HPDE6-E6E7 (cell line): Measurements from ENCODE around the gene MCU.
A peak's percentile ranks its signal among the peaks of the same experiment; 100 is the strongest.
"Not testable (repeated sequence)": the region's sequence is repeated elsewhere in the genome, so short reads cannot be mapped to it uniquely, and the experiment has no call there.

Source experiments
- DNase-seq: peaks from one replicate; pipeline ENCODE4 v3.0.0; 2011; ENCODE audit warnings: missing footprints; ENCODE audit errors: extremely low spot score

MCU gene

GRCh38 chr10:72761498-72761897 lies 69.6 kb downstream of the MCU start:
- DNase-seq = no peak

- DNase-seq = no peak
Observed at GRCh38 chr10:72762042-72762441, 70.1 kb downstream of the MCU start.

GRCh38 chr10:72763201-72763600 lies 71.3 kb downstream of the MCU start:
- DNase-seq = no peak

- DNase-seq = no peak
Observed at GRCh38 chr10:72764151-72764550, 72.2 kb downstream of the MCU start.

GRCh38 chr10:72765051-72765745 lies 73.3 kb downstream of the MCU start:
- DNase-seq = no peak

- DNase-seq = not testable (repeated sequence)
Observed at GRCh38 chr10:72771195-72771594, 79.3 kb downstream of the MCU start.

GRCh38 chr10:72772031-72772430 lies 80.1 kb downstream of the MCU start:
- DNase-seq = no peak

- no peak for DNase-seq
Observed at GRCh38 chr10:72779874-72780273, 87.9 kb downstream of the MCU start.

GRCh38 chr10:72782649-72783330 lies 90.8 kb downstream of the MCU start:
- no peak for DNase-seq

GRCh38 chr10:72783410-72783833 lies 91.5 kb downstream of the MCU start:
- DNase-seq = no peak

GRCh38 chr10:72784551-72785351 lies 92.8 kb downstream of the MCU start:
- peak; percentile 39 for DNase-seq

GRCh38 chr10:72785409-72785808 lies 93.5 kb downstream of the MCU start:
- no peak for DNase-seq

- no peak for DNase-seq
Observed at GRCh38 chr10:72790216-72790990, 98.5 kb downstream of the MCU start.

GRCh38 chr10:72792288-72792687 lies 100.3 kb downstream of the MCU start:
- no peak for DNase-seq

- DNase-seq = no peak
Observed at GRCh38 chr10:72793752-72794151, 101.8 kb downstream of the MCU start.

- no peak for DNase-seq
Observed at GRCh38 chr10:72794260-72794659, 102.3 kb downstream of the MCU start.

GRCh38 chr10:72796042-72796441 lies 104.1 kb downstream of the MCU start:
- no peak for DNase-seq

GRCh38 chr10:72796538-72796937 lies 104.6 kb downstream of the MCU start:
- no peak for DNase-seq

- DNase-seq = no peak
Observed at GRCh38 chr10:72800000-72800740, 108.2 kb downstream of the MCU start.

GRCh38 chr10:72800741-72801092 lies 108.8 kb downstream of the MCU start:
- no peak for DNase-seq

GRCh38 chr10:72801263-72801868 lies 109.4 kb downstream of the MCU start:
- DNase-seq = no peak
